NCI-H345 treated with DMSO at 0.1 percent for 48 hours (cell line): ENCODE data around the gene CADPS2.

Source experiments
- DNase-seq: peaks from one replicate; lab custom pipeline; 2025; ENCODE audit not compliant: unreplicated experiment; lab: John Stamatoyannopoulos, UW

Gene CADPS2

DNA sequence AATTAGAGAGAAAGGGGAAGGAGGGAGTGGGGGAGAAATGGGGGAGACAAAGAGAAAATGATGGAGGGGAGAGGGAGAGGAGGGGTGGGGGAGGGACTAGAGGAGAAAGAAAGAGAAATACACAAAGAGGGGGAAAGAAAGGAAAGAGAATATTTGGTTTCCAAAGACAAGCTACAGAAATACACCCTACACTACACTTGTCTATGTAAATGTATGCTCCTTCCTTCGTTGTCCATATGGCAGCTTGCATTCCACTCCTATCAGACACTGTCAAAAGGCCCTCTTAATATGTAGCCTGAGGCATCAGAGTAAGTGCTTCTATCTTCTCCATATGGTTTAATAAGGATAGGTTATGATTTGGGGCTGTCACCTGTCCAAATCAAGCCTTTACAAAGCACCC is 488.9 kb downstream of the CADPS2 start:
- no peak for DNase-seq

DNA sequence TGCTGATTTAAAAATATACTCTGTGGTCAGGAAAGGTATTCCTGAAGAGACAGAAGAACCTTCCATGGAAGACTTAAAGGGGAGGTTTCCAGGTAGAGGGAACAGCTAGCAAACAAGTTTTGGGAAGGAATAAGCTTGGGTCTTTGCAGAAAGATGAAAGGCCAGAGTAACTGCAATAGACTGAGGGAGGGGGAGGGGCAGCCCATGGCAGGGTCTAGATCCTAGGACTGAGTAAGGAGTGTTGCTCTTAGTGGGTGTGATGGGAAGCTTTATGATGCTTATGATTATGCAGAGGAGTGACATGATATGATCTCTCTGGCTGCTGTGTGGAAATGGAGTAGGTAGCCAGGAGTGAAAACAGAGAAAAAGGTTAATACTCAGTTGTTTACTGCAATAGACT is 491.7 kb downstream of the CADPS2 start:
- no peak for DNase-seq

DNA sequence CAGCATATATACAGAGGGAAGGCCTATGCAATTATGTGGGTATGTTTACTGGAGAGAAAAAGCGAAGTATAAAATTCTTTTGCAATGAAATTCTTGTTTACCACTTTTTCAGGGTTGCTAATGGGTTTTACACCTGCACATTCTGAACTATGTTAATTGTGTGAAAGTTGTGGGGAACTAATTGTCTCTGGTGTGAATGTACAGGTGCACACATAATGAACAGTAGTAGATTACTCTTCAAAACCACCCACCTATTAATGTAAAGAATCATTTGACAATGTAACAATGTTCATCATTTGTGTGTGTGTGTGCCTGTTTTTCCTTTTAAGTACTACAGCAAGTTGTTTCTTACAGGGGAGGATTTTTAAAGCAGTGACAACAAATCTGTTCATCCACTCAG is 501.7 kb downstream of the CADPS2 start:
- DNase-seq, result no peak

DNA sequence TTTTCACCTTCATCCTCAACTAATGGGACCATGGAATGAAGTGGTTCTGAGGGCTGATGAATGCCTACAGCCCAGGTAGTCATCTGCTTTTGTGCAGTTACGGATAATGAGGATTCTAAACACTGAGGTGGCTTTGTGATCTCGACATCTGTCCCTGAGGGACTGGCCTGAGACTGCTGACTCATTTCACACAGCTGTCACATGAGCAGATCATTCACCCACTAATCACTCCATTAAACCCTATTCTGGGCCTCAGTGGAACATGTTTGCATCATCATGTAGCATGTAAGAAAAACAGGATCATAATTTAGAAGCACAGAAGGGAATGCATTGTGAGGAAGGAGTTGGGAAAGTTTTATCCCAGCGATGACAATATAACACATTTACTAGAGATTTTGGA is 502.3 kb downstream of the CADPS2 start:
- DNase-seq, result no peak

DNA sequence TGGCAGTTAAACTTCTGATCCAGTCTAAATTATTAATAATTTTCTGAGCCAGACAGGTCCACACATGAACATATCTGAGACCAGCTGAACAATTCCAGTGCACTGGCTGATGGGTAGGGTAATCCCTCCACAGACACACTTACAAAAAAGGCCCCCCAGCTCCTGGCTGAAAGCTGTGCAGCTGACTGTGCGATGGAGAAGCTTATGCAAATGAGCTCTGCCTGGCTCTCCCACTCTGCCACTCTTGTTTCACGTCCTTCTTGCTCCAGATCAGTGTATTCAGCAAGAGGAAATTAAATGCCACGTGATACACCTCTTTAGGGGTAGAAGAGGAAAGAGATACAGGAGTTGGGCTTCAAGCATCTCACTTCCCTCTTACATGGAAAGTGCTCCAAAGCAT is 505.3 kb downstream of the CADPS2 start:
- no peak for DNase-seq

DNA sequence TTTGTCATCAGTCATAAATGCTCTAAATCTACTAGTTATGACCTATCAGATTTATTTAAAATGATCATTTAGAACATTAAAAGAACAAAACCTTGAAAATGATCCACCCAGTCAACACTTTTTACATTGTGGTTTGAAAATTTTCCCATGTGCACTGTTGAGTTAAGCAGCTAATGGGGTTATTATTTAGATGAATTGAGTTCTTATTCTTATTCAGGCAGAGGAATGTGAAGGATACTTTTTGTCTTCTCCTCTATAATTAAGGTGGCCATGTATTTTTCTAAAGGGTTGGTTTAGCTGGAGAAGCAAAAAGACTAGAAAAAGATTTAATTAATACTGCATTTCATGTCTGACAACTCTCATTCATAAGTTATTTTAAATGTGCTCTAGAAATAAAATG is 506.8 kb downstream of the CADPS2 start:
- no peak for DNase-seq

DNA sequence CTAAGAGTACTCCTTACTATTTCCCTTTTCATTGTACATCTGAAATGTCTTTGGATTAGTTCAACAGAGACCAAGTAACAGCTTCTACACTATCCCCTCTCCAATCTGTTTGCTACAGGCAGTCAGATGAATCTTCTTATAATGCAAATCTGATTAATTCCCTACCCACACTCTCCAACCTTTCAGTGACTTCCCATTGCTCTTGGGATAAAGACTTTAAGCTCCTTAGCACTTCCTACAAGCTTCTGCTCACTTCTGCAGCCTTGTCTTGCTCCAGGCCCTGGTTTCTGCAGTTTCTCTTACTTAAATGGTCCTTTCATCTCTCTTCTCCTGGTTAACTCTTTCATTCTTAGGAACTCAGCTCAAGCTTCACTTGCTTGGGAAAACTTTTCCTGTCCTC is 516.5 kb downstream of the CADPS2 start:
- no peak for DNase-seq

DNA sequence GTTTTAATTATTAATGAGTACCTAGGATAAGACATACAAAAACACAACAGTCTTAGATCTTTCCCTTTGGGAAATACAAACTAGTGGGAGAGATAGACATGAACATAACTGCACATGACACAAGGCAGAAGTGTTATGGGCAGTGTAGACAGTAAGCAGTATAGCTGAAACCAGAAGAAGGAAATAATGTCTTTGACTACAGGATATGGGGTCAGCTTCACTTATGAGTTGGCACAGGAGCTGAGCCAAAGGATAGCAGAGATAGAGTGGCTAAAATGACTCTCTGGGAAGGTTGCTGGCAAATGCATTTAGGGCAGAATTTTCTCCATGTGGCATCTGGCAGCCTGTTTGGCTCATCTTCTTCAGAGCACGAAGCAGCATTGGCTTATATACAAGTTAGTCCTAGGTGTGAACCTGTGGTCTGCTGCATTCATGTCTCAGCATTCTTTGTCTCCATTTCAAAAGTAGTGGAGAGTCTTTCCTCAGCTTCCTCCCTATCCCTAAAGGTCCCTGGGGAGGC is 521.4 kb downstream of the CADPS2 start:
- DNase-seq, result no peak

DNA sequence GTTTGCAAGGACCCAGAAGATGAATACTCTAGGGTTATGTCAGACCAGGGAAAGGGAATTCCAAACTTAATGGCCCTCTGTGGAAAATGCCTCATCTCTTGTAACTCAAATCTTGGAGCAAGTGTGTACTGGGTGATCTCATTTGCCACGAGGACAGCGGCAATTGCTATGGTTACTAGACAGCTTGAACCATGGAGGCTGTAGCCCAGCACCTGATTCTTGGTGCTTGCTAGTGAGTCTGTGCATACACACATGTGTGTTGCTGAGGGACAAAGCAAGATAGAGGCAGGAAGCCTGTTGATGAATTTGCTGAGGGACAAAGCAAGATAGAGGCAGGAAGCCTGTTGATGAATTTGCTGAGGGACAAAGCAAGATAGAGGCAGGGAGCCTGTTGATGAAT is 523.1 kb downstream of the CADPS2 start:
- no peak for DNase-seq

DNA sequence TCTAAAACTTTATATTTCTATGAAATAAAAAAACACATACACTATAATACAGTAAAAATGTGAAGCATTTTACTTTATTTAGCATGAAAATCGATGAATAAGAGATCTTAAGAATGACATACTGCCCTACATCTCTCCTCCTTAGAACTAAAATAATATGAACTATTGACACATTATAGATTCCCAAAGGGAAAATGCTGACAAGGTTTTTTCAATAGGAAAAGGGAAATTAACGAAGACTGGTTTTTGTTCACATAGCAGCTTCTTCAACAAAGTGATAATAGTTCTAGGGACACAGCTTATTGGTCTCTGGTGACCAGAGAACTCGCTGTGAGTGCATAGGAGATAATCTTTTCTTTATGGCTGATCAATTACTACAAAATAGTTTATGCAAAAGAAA is 523.8 kb downstream of the CADPS2 start:
- no peak for DNase-seq

DNA sequence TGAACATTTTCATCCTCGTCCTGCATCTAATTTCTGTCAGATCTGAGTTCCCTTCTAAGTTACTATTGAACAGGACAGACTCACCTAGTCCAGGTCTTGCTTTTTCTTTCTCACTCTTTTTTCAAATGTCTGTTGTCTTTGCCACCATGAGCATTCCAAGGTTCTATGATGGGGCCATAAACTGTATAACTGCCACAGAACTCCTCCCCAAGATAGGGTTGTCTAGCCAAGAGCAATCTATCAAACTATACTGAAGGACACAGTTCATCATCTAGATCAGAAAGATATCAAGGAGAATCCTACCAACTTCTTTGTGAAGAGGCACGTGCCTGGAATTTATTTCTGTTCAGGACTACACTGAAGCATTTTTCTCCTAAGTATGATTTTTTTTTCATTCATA is 531.6 kb downstream of the CADPS2 start:
- DNase-seq, result no peak

DNA sequence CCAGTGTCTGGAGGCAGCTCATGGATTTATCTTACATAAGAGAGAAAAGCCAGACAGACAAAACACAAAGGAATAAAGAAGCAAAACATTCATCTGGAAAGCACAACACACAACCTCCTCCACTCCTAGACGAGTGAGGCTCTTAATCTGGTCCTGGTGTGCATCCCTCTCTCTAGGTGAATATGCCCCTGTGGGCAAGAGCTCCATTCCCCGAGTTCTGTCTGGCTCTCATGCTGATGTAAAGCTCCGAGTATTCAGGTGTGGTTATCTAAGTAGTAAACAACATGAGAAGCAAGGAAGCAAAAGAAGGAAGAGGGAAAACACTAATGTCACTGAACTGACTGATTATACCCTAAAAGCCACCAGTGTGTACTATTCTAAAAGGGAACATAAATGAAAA is 533.8 kb downstream of the CADPS2 start:
- DNase-seq, result no peak

DNA sequence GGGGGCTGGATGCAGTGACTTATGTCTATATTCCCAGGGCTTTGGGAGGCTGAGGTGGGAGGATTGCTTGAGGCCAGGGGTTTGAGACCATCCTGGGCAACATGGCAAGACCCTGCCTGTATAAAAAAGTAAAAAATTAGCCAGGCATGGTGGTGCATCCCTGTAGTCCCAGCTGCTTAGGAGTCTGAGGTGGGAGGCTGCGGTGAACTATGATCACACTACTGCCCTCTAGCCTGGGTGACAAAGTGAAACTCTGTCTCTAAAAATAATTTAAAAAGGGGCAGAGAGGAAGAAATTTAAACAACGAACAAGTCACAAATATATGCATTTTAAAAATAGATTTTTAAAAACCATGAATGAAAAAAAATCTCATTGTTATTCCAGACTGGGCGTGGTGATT is 535.6 kb downstream of the CADPS2 start:
- DNase-seq, result no peak

DNA sequence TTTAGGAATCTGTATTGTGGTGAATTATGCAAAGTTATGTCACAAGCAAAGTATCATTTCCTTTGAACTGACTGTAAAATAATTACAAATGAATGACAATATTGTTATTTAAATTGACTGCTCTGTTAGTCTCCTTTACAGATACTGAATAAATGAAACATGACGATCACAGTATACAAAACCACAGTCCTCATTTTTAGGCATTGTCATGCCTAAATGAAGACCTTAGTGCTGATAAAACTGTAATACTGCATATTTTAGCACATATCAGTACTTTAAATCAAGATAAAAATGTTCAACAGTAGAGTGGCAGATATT is 542.0 kb downstream of the CADPS2 start:
- DNase-seq, result no peak

DNA sequence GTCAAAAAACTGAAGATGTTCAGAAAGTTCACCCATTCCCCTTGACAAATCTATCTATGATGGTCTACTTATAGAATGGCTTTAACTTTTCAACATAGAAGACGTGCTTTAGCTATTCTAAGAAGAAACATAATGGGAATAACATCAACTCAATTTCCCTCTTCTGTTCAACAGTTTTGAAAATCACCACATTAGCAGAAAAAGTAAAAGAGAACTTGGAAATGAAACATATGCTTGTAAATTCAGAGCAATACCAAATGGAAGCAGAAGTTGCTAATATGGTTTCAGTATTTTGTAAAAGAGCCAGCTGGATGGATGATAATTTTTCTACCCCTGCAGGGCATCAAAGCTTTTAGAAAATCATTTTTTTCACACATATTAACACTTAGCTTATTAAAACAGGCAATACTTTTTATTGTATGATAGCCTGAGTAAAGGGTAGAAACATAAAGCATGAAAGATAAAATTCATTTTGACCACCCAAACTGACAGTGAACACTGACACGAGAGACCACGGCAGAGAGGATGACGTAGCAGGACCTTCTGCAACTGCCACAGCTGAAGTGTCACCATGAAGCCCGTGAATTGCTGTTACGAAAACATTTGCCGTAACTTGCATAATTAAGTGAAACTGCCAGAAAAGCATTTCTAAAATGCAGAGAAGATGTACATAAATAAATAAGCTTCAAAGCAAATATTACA is 542.5 kb downstream of the CADPS2 start:
- DNase-seq, result no peak

DNA sequence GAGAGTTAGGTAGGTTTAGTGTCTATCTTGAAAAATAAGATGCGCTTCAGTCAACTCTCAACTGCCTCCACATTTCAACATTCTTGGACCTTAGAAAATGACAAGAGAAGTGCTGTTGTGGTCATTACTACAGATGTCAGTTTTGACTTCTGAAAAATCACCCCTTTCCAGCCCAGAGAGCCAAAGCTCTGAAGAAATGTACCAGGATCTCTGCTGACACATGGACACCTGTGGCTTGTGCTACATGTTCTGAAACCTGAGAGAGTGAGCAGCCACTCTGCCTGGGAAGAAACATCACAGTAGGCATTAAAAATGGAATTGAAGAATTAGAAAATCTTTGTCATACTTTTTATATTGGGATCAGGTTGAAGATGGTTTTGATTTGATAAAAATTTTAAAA is 545.8 kb downstream of the CADPS2 start:
- no peak for DNase-seq

DNA sequence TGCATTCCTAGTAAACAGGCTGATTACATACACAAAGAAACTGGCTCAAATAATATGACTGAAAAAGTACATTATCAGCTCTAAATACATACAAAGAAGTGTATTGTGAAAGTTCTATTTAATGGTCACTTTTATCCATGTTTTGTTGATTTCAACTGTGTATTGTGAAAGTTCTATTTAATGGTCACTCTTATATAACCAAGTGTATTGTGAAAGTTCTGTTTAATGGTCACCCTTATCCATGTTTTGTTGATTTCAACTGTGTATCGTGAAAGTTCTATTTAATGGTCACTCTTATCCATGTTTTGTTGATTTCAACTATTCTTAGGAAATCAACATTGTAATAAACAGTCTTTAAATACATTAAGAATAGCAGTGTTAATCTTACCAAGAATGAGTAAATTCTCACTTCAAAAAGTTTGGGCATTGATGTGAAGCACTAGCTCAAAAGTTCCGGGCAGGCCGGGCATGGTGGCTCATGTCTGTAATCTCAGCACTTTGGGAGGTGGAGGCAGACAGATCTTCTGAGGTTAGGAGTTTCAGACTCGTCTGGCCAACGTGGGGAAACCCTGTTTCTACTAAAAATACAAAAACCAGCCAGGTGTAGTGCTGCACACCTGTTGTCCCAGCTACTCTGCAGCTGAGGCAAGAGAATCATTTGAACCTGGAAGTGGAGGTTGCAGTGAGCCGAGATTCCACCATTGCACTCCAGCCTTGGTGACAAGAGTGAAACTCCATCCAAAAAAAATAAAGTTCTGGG is 546.9 kb downstream of the CADPS2 start:
- DNase-seq, result no peak

DNA sequence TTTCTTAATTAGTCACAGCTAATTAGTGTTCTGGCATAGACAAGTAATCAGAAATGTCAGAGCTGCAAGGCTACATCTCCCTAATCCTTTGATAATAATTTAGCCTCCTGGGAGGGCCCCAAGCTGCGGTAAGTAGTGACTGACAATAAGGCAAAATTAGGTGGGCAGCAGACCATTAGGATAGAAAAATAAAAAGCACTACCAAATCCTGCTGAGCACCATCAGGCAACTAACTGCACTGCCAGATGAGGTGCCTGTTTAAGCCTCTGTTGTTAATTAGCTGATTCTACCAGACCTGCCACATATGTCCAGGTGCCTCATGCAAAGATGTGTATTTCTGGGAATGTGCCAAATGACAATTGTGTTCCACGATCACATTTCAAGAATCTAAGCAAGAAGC is 549.2 kb downstream of the CADPS2 start:
- DNase-seq, result no peak

DNA sequence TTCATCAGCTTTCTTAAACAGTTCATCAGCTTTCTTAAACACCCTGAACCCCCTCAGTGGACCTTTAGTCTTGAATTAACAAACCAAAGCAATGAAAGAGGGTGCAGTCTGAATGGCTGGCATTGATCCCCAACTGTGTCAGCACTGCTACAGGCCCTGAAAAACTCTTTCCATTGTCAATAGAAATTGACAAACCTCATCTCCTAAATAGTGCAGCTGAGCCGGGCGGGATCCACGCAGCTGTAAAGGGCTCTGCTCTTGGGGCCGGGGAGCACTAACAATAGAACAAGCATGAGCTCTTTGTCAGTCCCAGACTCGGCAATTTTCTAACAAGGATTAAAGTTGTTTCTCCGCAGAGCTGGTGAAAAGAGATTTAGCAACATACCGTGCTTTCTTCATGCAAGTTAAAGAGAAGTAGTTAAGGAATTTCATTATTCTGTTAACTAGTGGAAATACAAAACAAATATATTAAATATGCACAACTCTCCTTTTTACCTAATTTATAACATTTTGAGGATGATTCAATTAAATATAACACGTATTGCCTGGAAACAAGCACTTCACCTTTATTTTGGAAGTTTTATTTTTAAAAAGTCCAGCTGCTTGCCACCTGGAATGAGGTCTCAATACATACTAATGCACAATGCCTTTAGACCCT is 557.0 kb downstream of the CADPS2 start:
- no peak for DNase-seq

DNA sequence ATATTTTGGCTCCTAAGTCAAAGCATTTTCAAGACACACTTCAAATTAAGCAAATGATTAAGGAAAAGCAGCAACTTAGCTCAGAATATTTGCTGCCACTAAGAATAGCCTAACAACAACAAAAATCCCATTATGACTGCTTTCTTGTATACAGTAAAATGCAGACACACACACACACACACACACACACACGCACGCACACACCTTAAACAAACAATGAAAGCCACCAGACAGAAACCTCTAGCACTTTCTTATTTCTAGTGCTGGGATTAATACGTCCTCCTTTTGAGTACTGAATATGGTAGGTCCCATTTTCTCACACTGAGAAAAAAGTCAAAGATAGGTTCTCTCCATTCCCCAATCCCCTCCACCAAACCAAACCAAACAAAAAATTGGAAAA is 558.3 kb downstream of the CADPS2 start:
- no peak for DNase-seq

DNA sequence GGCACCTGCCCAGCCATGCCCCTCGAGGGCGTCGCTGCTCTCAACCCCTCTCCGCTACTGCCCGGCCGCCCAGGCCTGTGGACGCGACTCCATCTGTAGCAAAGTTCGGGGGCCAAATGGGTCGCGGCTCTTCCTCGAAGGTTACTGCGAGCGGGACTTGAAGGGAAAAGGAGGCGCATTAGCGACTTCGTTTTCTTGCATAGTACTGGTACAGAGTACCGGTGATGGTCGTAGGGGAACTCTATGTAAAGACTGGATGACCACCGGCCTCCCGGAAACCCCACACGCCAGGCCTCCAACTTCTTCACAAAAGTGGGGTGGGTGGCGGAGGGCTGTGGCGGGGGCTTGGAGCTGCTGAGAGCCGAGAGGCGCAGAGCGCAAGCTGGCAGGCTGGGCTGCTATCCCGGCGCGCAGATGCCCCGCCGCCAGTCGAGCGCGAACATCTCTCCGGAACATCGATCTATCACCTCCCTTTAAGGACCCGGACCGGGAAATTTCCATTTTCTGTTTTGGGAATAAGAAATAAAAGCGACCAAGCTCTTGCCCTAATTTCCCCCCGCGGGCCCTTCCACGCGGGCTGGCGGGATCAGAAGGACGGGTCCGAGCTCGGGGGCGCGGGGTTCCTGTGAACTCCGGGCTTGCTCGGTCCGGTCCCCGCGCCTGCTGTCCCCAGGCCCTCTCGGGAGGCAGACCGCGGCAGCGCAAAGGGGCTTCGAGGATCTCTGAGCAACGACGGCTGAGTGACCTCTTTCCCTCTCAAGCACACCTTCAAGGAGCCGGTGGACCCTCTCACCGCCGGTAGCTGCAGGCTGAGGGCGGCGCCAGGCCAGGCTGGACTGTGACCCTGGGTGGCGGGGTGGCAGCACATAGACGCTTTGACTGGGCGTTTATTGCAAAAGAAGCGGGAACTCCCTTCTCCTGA is 569.5 kb downstream of the CADPS2 start:
- DNase-seq, result no peak
